ENCODE data around the gene IZUMO4. TPM values are rescaled to one million over a fixed set of nuclear protein-coding genes. Genes with fewer than 3 reads are reported as not detected.
"Not testable (repeated sequence)": the region's sequence is repeated elsewhere in the genome, so short reads cannot be mapped to it uniquely, and the experiment has no call there.

The IZUMO4 gene
- polyA plus RNA-seq, 1 donor from 2014 or later: 39.3 TPM

- H3K27me3 ChIP-seq (ENCODE audit: insufficient read depth, low read depth, low read length): no peaks in the 10 kb centered on the region
- H3K4me2 ChIP-seq (ENCODE audit: low read length): no peak overlapping the region
- H3F3A ChIP-seq (ENCODE audit: insufficient read depth, low read length, poor library complexity, severe bottlenecking): no peaks in the 10 kb centered on the region
- H4K20me1 ChIP-seq (ENCODE audit: insufficient read depth): no peaks in the 10 kb centered on the region
- H3K9me3 ChIP-seq (ENCODE audit: low read length): no peaks in the 10 kb centered on the region
- no peaks in the 10 kb centered on the region for H3K36me3 ChIP-seq (ENCODE audit: insufficient read depth, low read length)
- H3K27ac ChIP-seq (ENCODE audit: low read length): no peak overlapping the region
- no peak overlapping the region for H3K4me3 ChIP-seq (ENCODE audit: low read length)
- H3K9ac ChIP-seq (ENCODE audit: low read length): no peak overlapping the region
- no peak overlapping the region for H2AFZ ChIP-seq (ENCODE audit: low read depth, low read length)
- H3K79me2 ChIP-seq (replicated peaks; ENCODE audit: insufficient read depth, low read length): no peaks in the 10 kb centered on the region
- TF ChIP-seq POLR2AphosphoS5 (IDR thresholded peaks at IDR 0.05) (no peak), EP300 (conservative IDR thresholded peaks at IDR 0.05; ENCODE audit: poor library complexity, severe bottlenecking) (no peak), RAD21 (conservative IDR thresholded peaks at IDR 0.05) (no peak), SMC3 (conservative IDR thresholded peaks at IDR 0.05; ENCODE audit: poor library complexity) (no peak), EZH2 (IDR thresholded peaks at IDR 0.05; ENCODE audit: borderline replicate concordance, insufficient read depth, low read length, poor library complexity, severe bottlenecking) (no peak), MXI1 (conservative IDR thresholded peaks at IDR 0.05; ENCODE audit: poor library complexity, severe bottlenecking) (no peak), CTCF (IDR thresholded peaks at IDR 0.05; ENCODE audit: poor library complexity, severe bottlenecking) (no peak), REST (IDR thresholded peaks at IDR 0.05; ENCODE audit: borderline replicate concordance) (no peak), TAF1 (IDR thresholded peaks at IDR 0.05; ENCODE audit: low read depth) (no peak)
- H3K9me2 ChIP-seq (ENCODE audit: insufficient read depth, low read length): no peaks in the 10 kb centered on the region
Observed at GRCh38 chr19:2127758-2128157, 31.0 kb downstream of the IZUMO4 start.

GRCh38 chr19:2128252-2128651, 31.5 kb downstream of the IZUMO4 start:
- not testable (repeated sequence) for H3K27me3 ChIP-seq (ENCODE audit: insufficient read depth, low read depth, low read length); H3K9me2 ChIP-seq (ENCODE audit: insufficient read depth, low read length); H3K79me2 ChIP-seq (replicated peaks; ENCODE audit: insufficient read depth, low read length); H2AFZ ChIP-seq (ENCODE audit: low read depth, low read length); H3K4me2 ChIP-seq (ENCODE audit: low read length); H3K36me3 ChIP-seq (ENCODE audit: insufficient read depth, low read length); H3K27ac ChIP-seq (ENCODE audit: low read length); H3F3A ChIP-seq (ENCODE audit: insufficient read depth, low read length, poor library complexity, severe bottlenecking); H3K9me3 ChIP-seq (ENCODE audit: low read length); H3K4me3 ChIP-seq (ENCODE audit: low read length); H4K20me1 ChIP-seq (ENCODE audit: insufficient read depth); H3K9ac ChIP-seq (ENCODE audit: low read length)

- Histone ChIP-seq H4K20me1 (ENCODE audit: insufficient read depth) (no peaks in the 10 kb centered on the region), H3K4me2 (ENCODE audit: low read length) (no peak overlapping the region), H3K36me3 (ENCODE audit: insufficient read depth, low read length) (no peaks in the 10 kb centered on the region), H3K79me2 (replicated peaks; ENCODE audit: insufficient read depth, low read length) (no peaks in the 10 kb centered on the region), H3K9me3 (ENCODE audit: low read length) (no peaks in the 10 kb centered on the region), H3K4me3 (ENCODE audit: low read length) (no peak overlapping the region), H3F3A (ENCODE audit: insufficient read depth, low read length, poor library complexity, severe bottlenecking) (no peaks in the 10 kb centered on the region), H3K9ac (ENCODE audit: low read length) (no peak overlapping the region), H3K27me3 (ENCODE audit: insufficient read depth, low read depth, low read length) (no peaks in the 10 kb centered on the region), H2AFZ (ENCODE audit: low read depth, low read length) (no peak overlapping the region), H3K27ac (ENCODE audit: low read length) (no peak overlapping the region), H3K9me2 (ENCODE audit: insufficient read depth, low read length) (no peaks in the 10 kb centered on the region)
- TF ChIP-seq EZH2 (IDR thresholded peaks at IDR 0.05; ENCODE audit: borderline replicate concordance, insufficient read depth, low read length, poor library complexity, severe bottlenecking): no peak
- TF ChIP-seq CTCF (IDR thresholded peaks at IDR 0.05; ENCODE audit: poor library complexity, severe bottlenecking): no peak
- no peak for TF ChIP-seq MXI1 (conservative IDR thresholded peaks at IDR 0.05; ENCODE audit: poor library complexity, severe bottlenecking)
- no peak for TF ChIP-seq SMC3 (conservative IDR thresholded peaks at IDR 0.05; ENCODE audit: poor library complexity)
- no peak for TF ChIP-seq POLR2AphosphoS5 (IDR thresholded peaks at IDR 0.05)
- no peak for TF ChIP-seq RAD21 (conservative IDR thresholded peaks at IDR 0.05)
Observed at GRCh38 chr19:2129022-2129421, 32.3 kb downstream of the IZUMO4 start.
